GM19372 (cell line): ENCODE results near the gene TMCC1.

Source experiments
- ATAC-seq: cut with Tn5 transposase; IDR thresholded peaks from one replicate; pipeline ENCODE4 v1.9.1; 2021; ENCODE audit warnings: mild to moderate bottlenecking, low read depth, moderate library complexity; ENCODE audit not compliant: unreplicated experiment

TMCC1 gene

GRCh38 chr3:129628169-129628522 is 265.4 kb downstream of the TMCC1 start:
- ATAC-seq, result no peak

- peak; percentile 50 for ATAC-seq
These were observed 266.0 kb downstream of the TMCC1 start for GRCh38 chr3:129627350-129628168.

- ATAC-seq, result peak; percentile 93
These were observed 266.7 kb downstream of the TMCC1 start for GRCh38 chr3:129626744-129627349.

- no peak for ATAC-seq
These were observed 268.2 kb downstream of the TMCC1 start for GRCh38 chr3:129625072-129625874.

- no peak for ATAC-seq
These were observed 269.0 kb downstream of the TMCC1 start for GRCh38 chr3:129624347-129625071.

- ATAC-seq, result no peak
These were observed 269.9 kb downstream of the TMCC1 start for GRCh38 chr3:129623447-129624118.

GRCh38 chr3:129622933-129623332 is 270.6 kb downstream of the TMCC1 start:
- ATAC-seq, result no peak

GRCh38 chr3:129622226-129622874 is 271.2 kb downstream of the TMCC1 start:
- no peak for ATAC-seq

GRCh38 chr3:129621626-129622225 is 271.8 kb downstream of the TMCC1 start:
- no peak for ATAC-seq

GRCh38 chr3:129620828-129621559 is 272.5 kb downstream of the TMCC1 start:
- ATAC-seq, result no peak

- ATAC-seq, result no peak
These were observed 273.8 kb downstream of the TMCC1 start for GRCh38 chr3:129619726-129620162.

GRCh38 chr3:129618901-129619671 is 274.4 kb downstream of the TMCC1 start:
- ATAC-seq, result no peak

GRCh38 chr3:129618186-129618820 is 275.2 kb downstream of the TMCC1 start:
- ATAC-seq, result no peak

- no peak for ATAC-seq
These were observed 275.9 kb downstream of the TMCC1 start for GRCh38 chr3:129617381-129618185.

GRCh38 chr3:129616713-129617112 is 276.8 kb downstream of the TMCC1 start:
- ATAC-seq, result no peak

GRCh38 chr3:129616291-129616690 is 277.2 kb downstream of the TMCC1 start:
- no peak for ATAC-seq
